Panc1 (cell line): Measurements from ENCODE around the gene DAZAP1.

ENCODE experiments used
- CTCF ChIP-seq: fragments of 450-650 bp; IDR thresholded peaks from 2 replicates; pipeline ENCODE4 v1.5.1; 2017; ENCODE audit warnings: mild to moderate bottlenecking
- POLR2AphosphoS5 ChIP-seq: IDR thresholded peaks from 2 replicates; pipeline ENCODE4 v1.6.1; 2012; ENCODE audit warnings: mild to moderate bottlenecking, low read depth, low read length, moderate library complexity
- REST ChIP-seq, 2 experiments: IDR thresholded peaks; 2 replicates each; pipeline ENCODE4 v1.6.1; 2011 to 2012; ENCODE audit warnings: low read depth in 2 of 2, control low read depth in 1 of 2, low read length in 1 of 2, mild to moderate bottlenecking in 1 of 2, moderate library complexity in 1 of 2; ENCODE audit not compliant: insufficient read depth in 1 of 2

- TF ChIP-seq CTCF (no peak), REST (IDR thresholded peaks at IDR 0.05; ENCODE audit: insufficient read depth in 1 of 2, low read depth in 2 of 2, low read length in 1 of 2) (no peak), POLR2AphosphoS5 (no peak)
Measured at GRCh38 chr19:1418951-1419738, 11.8 kb downstream of the DAZAP1 start.
